Uterus (tissue), 2 donors: ENCODE results near the gene TAS2R14.

ENCODE experiments used
- CTCF ChIP-seq, 4 experiments: fragments of 200-600 bp in 2 of 4; fragments of 450-650 bp in 2 of 4; sonication (generic) in 2 of 4; IDR thresholded peaks; one replicate each; pipeline ENCODE4 v1.5.1; 2016 to 2019; ENCODE audit warnings: antibody characterized with exemption in 4 of 4, mild to moderate bottlenecking in 2 of 4, moderate library complexity in 1 of 4
- POLR2A ChIP-seq, 2 donors: fragments of 450-650 bp; IDR thresholded peaks; one replicate each; pipeline ENCODE4 v1.6.1; 2016; ENCODE audit warnings: antibody characterized with exemption in 2 of 2, mild to moderate bottlenecking in 1 of 2, moderate library complexity in 1 of 2

GRCh38 chr12:10966314-10966713 is 27.3 kb upstream of the TAS2R14 start:
- TF ChIP-seq CTCF (IDR thresholded peaks at IDR 0.05) (no peak), POLR2A (IDR thresholded peaks at IDR 0.05) (no peak)
